IPS DF 6.9 (cell line): Measurements from ENCODE around the gene E2F2.
A peak's percentile ranks its signal among the peaks of the same experiment; 100 is the strongest.

Source experiments
- DNase-seq: peaks from one replicate; pipeline ENCODE4 v3.0.0-alpha.2; 2013; ENCODE audit warnings: low read depth, low spot score
- H3K27ac ChIP-seq: one replicate; pipeline ENCODE4 v1.5.1; 2013; ENCODE audit warnings: low read length, control low read depth
- H3K27me3 ChIP-seq: 2 replicates; pipeline ENCODE4 v1.6.1; 2013; ENCODE audit warnings: mild to moderate bottlenecking, low read length; ENCODE audit not compliant: control insufficient read depth, insufficient read depth
- H3K36me3 ChIP-seq: 2 replicates; pipeline ENCODE4 v1.6.1; 2013; ENCODE audit warnings: low read length; ENCODE audit not compliant: control insufficient read depth, insufficient read depth
- H3K4me1 ChIP-seq: 2 replicates; pipeline ENCODE4 v1.6.1; 2013; ENCODE audit warnings: low read length; ENCODE audit not compliant: control insufficient read depth, insufficient read depth
- H3K4me3 ChIP-seq: 2 replicates; pipeline ENCODE4 v1.5.1; 2013; ENCODE audit warnings: mild to moderate bottlenecking, low read length
- H3K9me3 ChIP-seq: 2 replicates; pipeline ENCODE4 v1.6.1; 2013; ENCODE audit warnings: low read length, inconsistent platforms; ENCODE audit not compliant: control insufficient read depth, insufficient read depth
- WGBS: extraction: QIAGEN DNeasy Blood & Tissue Kit; methylation state at CpG from one replicate; pipeline ENCODE4 v1.1.7; 2013; ENCODE audit warnings: mixed read lengths, missing lambda C conversion rate; ENCODE audit not compliant: insufficient read length, insufficient coverage; 5-methylcytosine and 5-hydroxymethylcytosine counted together

The E2F2 gene

GRCh38 chr1:23472351-23473036 is 58.5 kb downstream of the E2F2 start:
- no peak overlapping the region for H3K4me3 ChIP-seq
- H3K4me1 ChIP-seq: no peaks in the 10 kb centered on the region
- no peaks in the 10 kb centered on the region for H3K36me3 ChIP-seq
- H3K27ac ChIP-seq: no peak overlapping the region
- DNase-seq: no peak
- no peaks in the 10 kb centered on the region for H3K27me3 ChIP-seq
- no peaks in the 10 kb centered on the region for H3K9me3 ChIP-seq
- no CpG with 5 or more reads among the region's 5 CpGs for WGBS

GRCh38 chr1:23471473-23472075 is 59.5 kb downstream of the E2F2 start:
- no peaks in the 10 kb centered on the region for H3K4me1 ChIP-seq
- no CpG with 5 or more reads among the region's 4 CpGs for WGBS

GRCh38 chr1:23470282-23471070 is 60.6 kb downstream of the E2F2 start:
- no peak overlapping the region for H3K4me3 ChIP-seq
- no peak for DNase-seq
- no peaks in the 10 kb centered on the region for H3K9me3 ChIP-seq
- no peaks in the 10 kb centered on the region for H3K27me3 ChIP-seq
- WGBS: no CpG with 5 or more reads among the region's 12 CpGs
- H3K4me1 ChIP-seq: no peaks in the 10 kb centered on the region
- H3K27ac ChIP-seq: no peak overlapping the region
- H3K36me3 ChIP-seq: no peaks in the 10 kb centered on the region

More at GRCh38 chr1:23471473-23472075, 59.5 kb downstream of the E2F2 start:
- no peak for DNase-seq
- no peaks in the 10 kb centered on the region for H3K9me3 ChIP-seq
- H3K36me3 ChIP-seq: no peaks in the 10 kb centered on the region
- H3K27me3 ChIP-seq: no peaks in the 10 kb centered on the region
- H3K27ac ChIP-seq: no peak overlapping the region
- H3K4me3 ChIP-seq: no peak overlapping the region

GRCh38 chr1:23469372-23469982 is 61.6 kb downstream of the E2F2 start:
- no peaks in the 10 kb centered on the region for H3K36me3 ChIP-seq
- no peak overlapping the region for H3K27ac ChIP-seq
- no peaks in the 10 kb centered on the region for H3K27me3 ChIP-seq
- H3K4me3 ChIP-seq: no peak overlapping the region
- H3K9me3 ChIP-seq: no peaks in the 10 kb centered on the region
- H3K4me1 ChIP-seq: no peaks in the 10 kb centered on the region
- WGBS: no CpG with 5 or more reads among the region's 5 CpGs
- DNase-seq: no peak

- no peak for DNase-seq
- H3K36me3 ChIP-seq: no peaks in the 10 kb centered on the region
- H3K27ac ChIP-seq: no peak overlapping the region
- WGBS: no CpG with 5 or more reads among the region's 3 CpGs
- H3K27me3 ChIP-seq: no peaks in the 10 kb centered on the region
- no peaks in the 10 kb centered on the region for H3K4me1 ChIP-seq
- H3K4me3 ChIP-seq: no peak overlapping the region
- H3K9me3 ChIP-seq: no peaks in the 10 kb centered on the region
These were observed 64.5 kb downstream of the E2F2 start for GRCh38 chr1:23466423-23466989.

- Histone ChIP-seq H3K4me3 (no peak overlapping the region), H3K36me3 (no peaks in the 10 kb centered on the region), H3K4me1 (no peaks in the 10 kb centered on the region), H3K9me3 (no peaks in the 10 kb centered on the region), H3K27me3 (no peaks in the 10 kb centered on the region), H3K27ac (no peak overlapping the region)
- no peak for DNase-seq
- no CpG with 5 or more reads among the region's 3 CpGs for WGBS
These were observed 67.7 kb downstream of the E2F2 start for GRCh38 chr1:23463286-23463685.

- Histone ChIP-seq H3K9me3 (no peaks in the 10 kb centered on the region), H3K4me1 (no peaks in the 10 kb centered on the region), H3K27me3 (no peaks in the 10 kb centered on the region), H3K27ac (no peak overlapping the region), H3K4me3 (no peak overlapping the region), H3K36me3 (no peaks in the 10 kb centered on the region)
- no CpG with 5 or more reads among the region's 2 CpGs for WGBS
- no peak for DNase-seq
These were observed 68.3 kb downstream of the E2F2 start for GRCh38 chr1:23462766-23463165.

- Histone ChIP-seq H3K36me3 (no peaks in the 10 kb centered on the region; the same call in 1 of the 2 replicates), H3K4me3 (no peak overlapping the region), H3K27me3 (no peaks in the 10 kb centered on the region), H3K4me1 (no peaks in the 10 kb centered on the region), H3K9me3 (no peaks in the 10 kb centered on the region), H3K27ac (no peak overlapping the region)
- no peak for DNase-seq
- no CpG with 5 or more reads among the region's 3 CpGs for WGBS
These were observed 70.0 kb downstream of the E2F2 start for GRCh38 chr1:23461050-23461449.

GRCh38 chr1:23460519-23460918 is 70.5 kb downstream of the E2F2 start:
- no CpG with 5 or more reads among the region's 4 CpGs for WGBS
- no peaks in the 10 kb centered on the region for H3K4me1 ChIP-seq
- no peak overlapping the region for H3K27ac ChIP-seq
- no peaks in the 10 kb centered on the region for H3K27me3 ChIP-seq
- no peaks in the 10 kb centered on the region; the same call in 1 of the 2 replicates for H3K36me3 ChIP-seq
- no peaks in the 10 kb centered on the region for H3K9me3 ChIP-seq
- H3K4me3 ChIP-seq: no peak overlapping the region
- no peak for DNase-seq

GRCh38 chr1:23459338-23459757 is 71.7 kb downstream of the E2F2 start:
- Histone ChIP-seq H3K27ac (no peak overlapping the region), H3K4me3 (no peak overlapping the region), H3K9me3 (no peaks in the 10 kb centered on the region), H3K4me1 (no peaks in the 10 kb centered on the region), H3K36me3 (peaks cover 4% of the 10 kb centered on the region), H3K27me3 (no peaks in the 10 kb centered on the region)
- peak; percentile 37 for DNase-seq
- WGBS: no CpG with 5 or more reads among the region's 2 CpGs
